IPS-20b (cell line): Measurements from ENCODE around the gene ZNF236.

ENCODE experiments used
- H3K27ac ChIP-seq: one replicate; pipeline ENCODE4 v1.5.1; 2013; ENCODE audit warnings: low read length
- H3K27me3 ChIP-seq: 2 replicates; pipeline ENCODE4 v1.6.1; 2013; ENCODE audit warnings: mild to moderate bottlenecking, low read length, inconsistent platforms; ENCODE audit not compliant: insufficient read depth
- H3K36me3 ChIP-seq: 2 replicates; pipeline ENCODE4 v1.6.1; 2013; ENCODE audit warnings: low read depth, mild to moderate bottlenecking, inconsistent platforms, low read length, moderate library complexity; ENCODE audit not compliant: insufficient read depth
- H3K4me1 ChIP-seq: 2 replicates; pipeline ENCODE4 v1.6.1; 2013; ENCODE audit warnings: mild to moderate bottlenecking, control low read depth, inconsistent platforms, low read length, moderate library complexity; ENCODE audit not compliant: insufficient read depth
- H3K4me3 ChIP-seq: 2 replicates; pipeline ENCODE4 v1.5.1; 2013; ENCODE audit warnings: mild to moderate bottlenecking, low read length, inconsistent platforms
- H3K9ac ChIP-seq: 2 replicates; pipeline ENCODE4 v1.6.1; 2013; ENCODE audit warnings: low read depth, mild to moderate bottlenecking, inconsistent platforms, low read length, moderate library complexity
- H3K9me3 ChIP-seq: 2 replicates; pipeline ENCODE4 v1.6.1; 2013; ENCODE audit warnings: mild to moderate bottlenecking, low read depth, low read length, inconsistent platforms; ENCODE audit not compliant: insufficient read depth

Gene ZNF236

DNA sequence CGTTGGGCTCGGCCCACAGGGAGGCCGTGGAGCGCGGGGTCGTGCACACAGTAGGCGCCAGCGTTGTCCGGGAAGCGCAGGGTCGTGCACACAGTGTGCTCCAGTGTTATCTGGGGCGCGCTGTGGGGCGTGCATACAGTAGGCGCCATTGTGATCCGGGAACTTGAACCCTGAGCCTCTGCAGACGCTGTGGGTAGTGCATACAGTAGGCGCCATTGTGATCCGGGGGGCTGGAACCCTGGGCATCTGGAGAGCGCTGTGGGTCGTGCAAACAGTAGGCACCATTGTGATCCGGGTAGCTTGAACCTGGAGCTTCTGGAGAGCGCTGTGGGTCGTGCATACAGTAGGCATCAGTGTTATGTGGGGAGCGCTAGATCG is 793 bp downstream of the ZNF236 start:
- H3K9me3 ChIP-seq = no peaks in the 10 kb centered on the region
- peaks cover 7% of the 10 kb centered on the region for H3K4me1 ChIP-seq
- no peak overlapping the region for H3K27ac ChIP-seq
- peak overlapping the region; percentile 87 for H3K4me3 ChIP-seq
- H3K27me3 ChIP-seq = no peaks in the 10 kb centered on the region
- H3K36me3 ChIP-seq = no peaks in the 10 kb centered on the region
- peak overlapping the region; percentile 81 for H3K9ac ChIP-seq

DNA sequence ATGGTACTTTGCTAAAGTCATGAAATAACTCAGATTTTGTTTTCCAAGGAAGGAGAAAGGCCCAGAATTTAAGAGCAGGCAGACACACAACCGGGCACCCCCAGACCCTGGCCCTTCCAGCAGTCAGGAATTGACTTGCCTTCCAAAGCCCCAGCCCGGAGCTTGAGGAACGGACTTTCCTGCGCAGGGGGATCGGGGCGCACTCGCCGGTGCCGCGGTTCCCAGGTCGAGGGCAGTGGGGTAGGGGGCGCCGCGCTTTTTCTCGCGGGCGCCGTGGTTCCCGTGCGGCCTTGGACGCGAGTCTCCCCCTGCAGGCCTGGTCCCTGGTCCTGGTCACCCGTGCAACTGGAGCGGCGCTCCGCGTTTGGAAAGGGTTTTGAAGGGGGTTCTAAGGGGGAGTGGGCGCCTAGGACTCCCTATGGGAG is 1.2 kb downstream of the ZNF236 start:
- no peaks in the 10 kb centered on the region for H3K36me3 ChIP-seq
- H3K4me1 ChIP-seq = peaks cover 7% of the 10 kb centered on the region
- H3K9ac ChIP-seq = peak overlapping the region; percentile 81
- peak overlapping the region; percentile 87 for H3K4me3 ChIP-seq
- H3K27ac ChIP-seq = no peak overlapping the region
- H3K9me3 ChIP-seq = no peaks in the 10 kb centered on the region
- H3K27me3 ChIP-seq = no peaks in the 10 kb centered on the region

DNA sequence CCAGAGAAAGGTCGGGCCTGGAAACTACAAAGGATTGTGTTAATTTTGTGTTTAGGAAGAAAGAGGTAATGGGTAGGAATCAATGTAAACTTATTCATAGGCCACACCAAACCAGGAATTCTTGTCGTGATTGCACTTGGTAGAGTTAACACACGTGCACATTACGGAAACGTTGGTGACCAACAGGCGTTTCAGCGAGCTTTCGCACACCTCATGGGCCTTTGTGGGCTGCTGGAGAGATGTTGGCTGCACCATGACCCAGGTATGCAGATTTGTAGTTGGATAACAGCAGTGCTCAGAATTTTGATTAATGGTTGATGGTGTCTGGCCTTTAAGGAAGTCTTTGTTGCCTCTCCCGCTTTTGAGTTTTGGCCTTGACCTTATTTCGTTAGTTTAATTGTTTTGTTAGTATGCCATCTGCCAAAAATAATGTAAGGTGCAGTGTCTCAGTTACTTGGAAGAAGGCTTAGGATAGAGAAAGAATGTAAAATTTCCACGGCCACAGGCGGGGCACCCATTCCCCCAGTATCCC is 1.9 kb downstream of the ZNF236 start:
- peaks cover 7% of the 10 kb centered on the region for H3K4me1 ChIP-seq
- H3K27ac ChIP-seq = no peak overlapping the region
- H3K9me3 ChIP-seq = no peaks in the 10 kb centered on the region
- no peaks in the 10 kb centered on the region for H3K36me3 ChIP-seq
- no peaks in the 10 kb centered on the region for H3K27me3 ChIP-seq
- peak overlapping the region; percentile 81; the same call in 1 of the 2 replicates for H3K9ac ChIP-seq
- peak overlapping the region; percentile 87; the same call in 1 of the 2 replicates for H3K4me3 ChIP-seq

DNA sequence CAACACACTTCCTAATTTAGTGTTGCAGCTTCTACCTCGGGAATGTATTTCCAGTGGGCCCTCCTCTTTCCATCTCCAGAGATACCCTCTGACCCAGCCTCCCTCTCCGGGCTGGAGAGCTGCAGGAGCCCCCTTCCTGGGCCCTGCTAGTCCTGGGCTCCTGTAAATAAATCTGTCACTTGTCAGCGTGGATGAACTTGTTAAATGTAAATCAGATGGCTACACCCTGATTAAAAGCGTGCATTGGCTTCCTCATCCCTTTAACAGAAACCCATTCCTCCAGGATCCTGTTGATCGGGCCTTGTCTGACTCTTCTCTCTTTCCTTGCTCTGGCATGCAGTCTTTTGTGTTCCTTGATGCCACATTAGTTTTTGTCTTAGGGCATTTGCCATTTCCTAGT is 2.4 kb downstream of the ZNF236 start:
- H3K4me1 ChIP-seq = peaks cover 7% of the 10 kb centered on the region
- H3K36me3 ChIP-seq = no peaks in the 10 kb centered on the region
- no peak overlapping the region for H3K9ac ChIP-seq
- H3K27ac ChIP-seq = no peak overlapping the region
- no peaks in the 10 kb centered on the region for H3K9me3 ChIP-seq
- no peaks in the 10 kb centered on the region for H3K27me3 ChIP-seq
- H3K4me3 ChIP-seq = no peak overlapping the region

DNA sequence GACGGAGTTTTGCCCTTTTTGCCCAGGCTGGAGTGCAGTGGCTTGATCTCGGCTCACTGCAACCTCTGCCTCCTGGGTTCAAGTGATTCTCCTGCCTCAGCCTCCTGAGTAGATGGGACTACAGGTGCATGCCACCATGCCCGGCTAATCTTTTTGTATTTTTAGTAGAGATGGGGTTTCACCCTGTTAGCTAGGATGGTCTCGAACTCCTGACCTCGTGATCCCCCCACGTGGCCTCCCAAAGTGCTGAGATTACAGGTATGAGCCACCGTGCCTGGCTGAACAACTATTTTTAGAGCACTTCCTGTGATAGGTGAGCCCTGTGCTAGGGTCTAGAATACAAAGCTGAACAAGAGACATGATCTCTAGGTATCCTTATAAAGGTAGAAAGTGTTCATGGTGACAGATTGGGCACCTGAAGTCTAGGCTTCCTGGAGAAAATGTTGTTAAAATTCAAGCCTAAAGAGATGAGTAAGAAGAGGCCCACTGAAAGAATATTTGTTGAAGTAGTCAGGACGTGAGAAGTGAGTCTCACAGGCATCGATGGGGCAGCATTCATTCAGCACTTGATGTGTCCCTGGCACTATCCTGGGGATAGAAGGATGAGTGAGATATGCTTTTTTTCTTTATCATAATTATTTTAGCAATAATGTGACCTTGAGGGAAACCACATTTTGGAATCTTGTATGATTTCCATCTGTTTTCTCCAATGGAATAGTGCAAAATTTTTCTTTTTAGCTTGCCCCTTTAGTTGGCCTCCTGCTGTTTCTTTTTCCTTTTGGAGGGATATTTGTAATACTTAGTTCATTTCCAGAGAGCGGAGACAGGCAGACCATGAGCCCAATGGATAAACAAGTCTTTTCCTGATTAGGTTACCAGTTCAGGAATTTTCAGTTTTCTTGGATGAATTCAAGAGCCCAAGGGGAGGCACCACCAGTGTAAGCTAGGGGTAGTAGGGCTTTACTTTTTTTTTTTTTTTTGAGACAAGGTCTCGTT is 5.1 kb downstream of the ZNF236 start:
- Histone ChIP-seq H3K4me3 (no peak overlapping the region), H3K36me3 (no peaks in the 10 kb centered on the region), H3K27ac (no peak overlapping the region), H3K4me1 (peaks cover 3% of the 10 kb centered on the region; the same call in 1 of the 2 replicates), H3K9me3 (no peaks in the 10 kb centered on the region), H3K27me3 (no peaks in the 10 kb centered on the region), H3K9ac (no peak overlapping the region)

DNA sequence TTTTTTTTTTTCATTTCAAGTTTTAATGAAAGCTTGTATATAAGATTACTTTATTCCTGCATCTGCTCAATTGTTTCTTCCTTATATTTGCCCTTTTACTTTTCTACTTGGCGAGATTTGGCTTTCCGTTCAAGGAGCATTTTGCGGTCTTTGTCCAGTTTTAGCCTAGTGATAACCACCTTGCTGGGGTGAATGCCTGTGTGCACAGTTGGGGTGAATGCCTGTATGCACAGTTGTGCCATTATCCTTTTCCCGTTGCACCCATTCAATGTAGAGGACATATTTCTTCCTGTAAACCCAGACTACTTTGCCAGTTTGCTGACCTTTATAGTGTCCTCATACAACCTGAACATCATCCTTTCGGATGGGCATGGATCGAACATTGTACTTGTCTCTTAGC is 12.0 kb downstream of the ZNF236 start:
- H3K9me3 ChIP-seq = no peaks in the 10 kb centered on the region
- H3K27me3 ChIP-seq = no peaks in the 10 kb centered on the region
- H3K4me1 ChIP-seq = no peaks in the 10 kb centered on the region
- H3K9ac ChIP-seq = no peak overlapping the region
- no peak overlapping the region for H3K4me3 ChIP-seq
- H3K36me3 ChIP-seq = no peaks in the 10 kb centered on the region
- no peak overlapping the region for H3K27ac ChIP-seq

DNA sequence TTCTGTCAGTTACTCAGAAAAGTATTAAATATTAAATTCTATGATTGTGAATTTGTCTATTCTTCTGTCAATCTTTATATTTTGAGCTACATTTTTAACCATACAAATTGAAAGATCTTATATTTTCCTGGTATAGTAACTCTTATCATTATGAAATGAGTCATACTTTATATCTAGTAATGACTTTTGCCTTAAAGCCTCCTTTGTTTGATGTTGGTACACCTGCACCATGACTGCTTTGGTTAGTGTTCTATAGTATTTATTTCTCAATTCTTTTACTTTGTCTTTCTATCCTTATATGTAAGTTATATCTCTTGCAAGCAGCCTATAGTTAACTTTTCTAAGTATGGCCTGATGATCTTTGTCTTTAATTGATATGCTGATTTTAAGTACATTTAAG is 13.0 kb downstream of the ZNF236 start:
- Histone ChIP-seq H3K9me3 (no peaks in the 10 kb centered on the region), H3K27ac (no peak overlapping the region), H3K27me3 (no peaks in the 10 kb centered on the region), H3K4me1 (no peaks in the 10 kb centered on the region), H3K9ac (no peak overlapping the region), H3K4me3 (no peak overlapping the region), H3K36me3 (no peaks in the 10 kb centered on the region)

DNA sequence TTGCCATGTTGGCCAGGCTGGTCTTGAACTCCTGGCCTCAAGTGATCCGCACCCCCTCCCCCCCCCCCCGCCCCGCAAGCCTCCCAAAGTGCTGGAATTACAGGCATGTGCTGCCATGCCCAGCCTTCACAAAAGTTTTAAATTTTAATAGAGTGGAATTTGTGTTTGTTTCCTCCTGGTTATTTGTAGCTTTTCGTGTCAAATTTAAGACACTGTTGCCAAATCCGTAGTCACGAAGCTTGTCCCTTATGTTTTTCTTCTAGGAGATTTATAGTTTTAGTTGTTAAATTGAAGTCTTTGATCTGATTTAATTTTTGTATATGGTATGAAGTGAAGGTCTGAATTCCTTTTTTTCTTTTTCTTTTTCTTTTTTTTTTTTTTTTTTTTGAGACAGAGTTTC is 14.7 kb downstream of the ZNF236 start:
- Histone ChIP-seq H3K27ac (no peak overlapping the region), H3K4me3 (no peak overlapping the region), H3K27me3 (no peaks in the 10 kb centered on the region), H3K9ac (no peak overlapping the region), H3K9me3 (no peaks in the 10 kb centered on the region), H3K36me3 (no peaks in the 10 kb centered on the region), H3K4me1 (no peaks in the 10 kb centered on the region)

DNA sequence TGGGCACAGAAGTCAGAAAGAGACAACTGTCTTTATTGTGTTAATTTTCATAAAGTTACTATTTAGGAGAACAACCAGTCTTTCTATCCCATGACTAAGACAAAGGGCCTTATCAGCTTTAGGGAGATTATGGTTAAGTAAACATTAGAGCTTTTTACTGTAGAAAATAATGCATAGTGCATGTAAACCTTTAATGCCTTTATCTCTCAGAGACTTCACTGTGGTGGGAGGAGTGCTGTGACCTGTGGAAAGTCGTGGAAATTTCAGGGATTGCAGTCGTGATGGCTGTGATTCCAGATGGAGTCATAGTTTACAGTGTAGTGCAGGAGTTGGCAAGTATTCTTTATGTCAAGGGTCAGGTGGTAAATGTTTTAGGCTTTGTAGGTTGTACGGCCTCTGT is 15.8 kb downstream of the ZNF236 start:
- Histone ChIP-seq H3K9ac (no peak overlapping the region), H3K9me3 (no peaks in the 10 kb centered on the region), H3K4me1 (no peaks in the 10 kb centered on the region), H3K27me3 (no peaks in the 10 kb centered on the region), H3K4me3 (no peak overlapping the region), H3K36me3 (no peaks in the 10 kb centered on the region), H3K27ac (no peak overlapping the region)

DNA sequence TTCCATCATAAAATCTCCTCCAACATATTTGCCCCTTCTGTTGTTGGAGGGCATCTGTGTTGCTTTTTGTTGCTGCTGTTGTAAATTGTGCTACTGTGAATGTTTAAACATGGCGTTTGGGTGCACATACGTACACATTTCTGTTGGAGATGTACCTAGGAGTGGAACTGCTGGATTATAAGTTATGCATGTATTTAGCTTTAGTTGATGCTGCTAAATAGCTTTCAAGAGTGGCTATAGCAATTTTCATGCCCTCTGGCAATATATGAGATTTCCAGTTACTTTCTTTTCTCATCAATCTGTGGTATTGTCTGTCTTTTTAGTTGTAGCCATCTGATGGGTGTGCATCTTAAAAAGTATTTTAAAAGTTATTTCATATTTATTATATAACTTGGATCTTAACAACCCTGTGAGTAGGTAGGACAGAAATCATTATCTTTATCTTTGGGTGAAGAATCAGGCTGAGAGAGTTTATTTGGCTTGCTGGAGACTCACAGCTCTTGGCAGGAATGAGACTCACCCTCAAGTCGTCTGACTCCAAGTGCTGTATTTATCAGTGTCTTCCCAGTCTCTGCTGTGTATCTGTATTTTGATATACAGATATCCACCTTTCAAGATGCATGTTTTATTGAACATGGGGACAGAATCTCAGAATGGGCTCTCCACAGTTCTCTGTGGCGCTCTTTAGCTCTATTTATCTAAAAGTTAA is 16.9 kb downstream of the ZNF236 start:
- no peak overlapping the region for H3K9ac ChIP-seq
- no peak overlapping the region for H3K4me3 ChIP-seq
- H3K4me1 ChIP-seq = no peaks in the 10 kb centered on the region
- no peaks in the 10 kb centered on the region for H3K9me3 ChIP-seq
- H3K36me3 ChIP-seq = no peaks in the 10 kb centered on the region
- no peaks in the 10 kb centered on the region for H3K27me3 ChIP-seq
- H3K27ac ChIP-seq = no peak overlapping the region

DNA sequence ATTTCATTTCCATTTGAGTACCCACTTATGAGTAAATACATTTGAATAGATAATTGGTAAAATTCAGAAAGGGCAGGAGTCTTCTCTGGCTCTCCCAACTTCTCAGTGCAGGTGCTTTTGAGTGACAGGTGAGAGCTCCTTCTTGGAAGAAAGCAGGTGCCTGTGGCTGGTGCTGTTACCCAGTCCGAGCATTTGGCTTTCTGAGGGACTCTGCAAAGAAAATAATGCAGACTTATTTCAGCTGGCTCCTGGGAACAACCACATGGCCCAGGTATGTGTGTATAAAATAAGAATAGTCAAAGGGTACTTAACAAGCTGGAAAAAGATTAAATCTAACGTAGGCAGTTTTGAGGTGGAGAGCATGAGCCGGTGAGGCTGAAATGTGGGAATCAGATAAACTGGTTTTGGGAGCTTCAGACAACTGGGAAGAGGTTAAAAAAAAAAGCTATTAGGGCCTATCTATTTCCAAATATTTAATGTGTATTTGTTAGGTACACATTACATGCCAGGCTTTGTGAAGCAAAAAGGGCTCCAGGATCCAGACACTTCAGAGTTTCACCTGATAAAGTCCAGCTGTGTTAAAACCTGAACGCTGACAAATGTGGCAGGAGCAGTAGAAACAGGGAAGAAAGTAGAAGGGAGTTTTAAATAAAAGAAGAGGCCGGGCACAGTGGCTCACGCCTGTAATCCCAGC is 20.6 kb downstream of the ZNF236 start:
- no peak overlapping the region for H3K27ac ChIP-seq
- peaks cover under 1% of the 10 kb centered on the region; the same call in 1 of the 2 replicates for H3K4me1 ChIP-seq
- no peaks in the 10 kb centered on the region for H3K36me3 ChIP-seq
- H3K27me3 ChIP-seq = no peaks in the 10 kb centered on the region
- no peak overlapping the region for H3K9ac ChIP-seq
- H3K9me3 ChIP-seq = no peaks in the 10 kb centered on the region
- H3K4me3 ChIP-seq = no peak overlapping the region
